ENCODE measurements around the gene OR7G2. TPM values are rescaled to one million over a fixed set of nuclear protein-coding genes. Genes with fewer than 3 reads are reported as not detected.
"Not testable (repeated sequence)": the region's sequence is repeated elsewhere in the genome, so short reads cannot be mapped to it uniquely, and the experiment has no call there.

Gene OR7G2
- total RNA-seq, 1 experiment from 2014 or later = not detected

DNA sequence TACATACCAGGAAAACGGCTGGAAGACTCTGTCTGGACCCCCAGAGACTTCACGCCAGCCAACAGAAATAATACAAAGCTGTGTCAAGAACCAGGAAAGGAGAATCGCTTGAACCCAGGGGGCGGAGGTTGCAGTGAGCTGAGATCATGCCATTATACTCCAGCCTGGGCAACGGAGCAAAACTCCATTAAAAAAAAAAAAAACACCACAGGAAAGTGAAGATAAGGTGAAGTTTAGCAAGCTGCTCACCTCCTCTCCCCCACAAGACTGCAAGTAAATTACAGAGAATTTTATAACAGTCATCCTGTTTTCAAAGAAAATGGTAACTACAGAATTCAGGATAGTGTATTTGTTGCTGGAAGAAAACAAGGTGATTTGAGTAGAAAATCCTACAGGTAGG lies 9.3 kb upstream of the OR7G2 start:
- Histone ChIP-seq H3K27me3 (no peaks in the 10 kb centered on the region), H3K4me1 (no peaks in the 10 kb centered on the region), H3K9me3 (replicated peaks) (no peaks in the 10 kb centered on the region), H3K36me3 (no peaks in the 10 kb centered on the region), H3K4me3 (no peak overlapping the region), H3K27ac (no peak overlapping the region)
- no peak for DNase-seq

DNA sequence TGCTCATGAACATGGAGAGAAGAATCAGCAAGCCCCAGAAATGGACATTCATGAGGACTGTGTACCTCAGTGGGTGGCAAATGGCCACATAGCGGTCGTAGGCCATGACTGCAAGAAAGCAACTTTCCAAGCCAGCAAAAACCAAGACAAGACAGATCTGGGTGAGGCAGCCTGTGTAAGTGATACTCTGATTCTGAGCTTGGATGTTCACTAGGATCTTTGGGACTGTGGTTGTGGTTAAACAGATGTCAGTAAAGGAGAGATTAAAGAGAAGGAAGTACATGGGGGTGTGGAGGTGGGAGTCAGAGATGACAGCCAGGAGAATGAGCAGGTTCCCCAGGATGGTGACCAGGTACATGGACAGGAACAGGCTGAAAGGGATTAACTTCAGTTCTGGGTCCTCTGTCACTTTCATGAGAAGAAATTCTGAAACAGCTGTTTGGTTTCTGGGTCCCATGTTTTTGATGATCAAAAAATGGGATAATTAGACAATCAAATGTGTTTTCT lies 8.1 kb upstream of the OR7G2 start, which contains the start of gene OR7G1:
Gene OR7G1 (minus strand): TSS at position 457 of the 507 bp plus-strand sequence. CDS start 0 bp downstream, at position 457.
- Histone ChIP-seq H3K4me1 (no peaks in the 10 kb centered on the region), H3K27me3 (no peaks in the 10 kb centered on the region), H3K36me3 (no peaks in the 10 kb centered on the region), H3K9me3 (replicated peaks) (no peaks in the 10 kb centered on the region), H3K27ac (no peak within 1 kb of the TSS), H3K4me3 (no peak within 1 kb of the TSS)
- no peak for DNase-seq

DNA sequence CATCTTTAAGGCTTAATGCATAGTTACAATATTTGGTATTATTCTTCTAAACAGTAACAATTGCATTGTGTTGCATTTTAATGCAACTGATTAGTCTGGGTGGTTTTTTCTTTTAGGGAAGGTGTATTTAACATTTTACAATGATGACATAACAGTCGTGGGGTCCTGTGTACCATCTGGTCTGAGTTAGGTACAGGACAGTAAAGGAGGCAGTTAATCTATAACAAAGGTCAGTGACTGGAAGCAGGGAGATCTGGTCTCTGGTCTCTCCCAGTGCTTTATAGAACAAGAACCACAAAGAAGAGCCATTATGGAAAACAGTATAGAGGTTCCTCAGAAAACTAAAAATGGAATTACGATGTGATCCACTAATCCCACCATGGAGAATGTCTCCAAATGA lies 2.7 kb upstream of the OR7G2 start:
- DNase-seq = no peak
- no peaks in the 10 kb centered on the region for H3K27me3 ChIP-seq
- H3K9me3 ChIP-seq (replicated peaks) = no peaks in the 10 kb centered on the region
- no peaks in the 10 kb centered on the region for H3K36me3 ChIP-seq
- H3K4me1 ChIP-seq = no peaks in the 10 kb centered on the region
- H3K27ac ChIP-seq = no peak overlapping the region
- no peak overlapping the region for H3K4me3 ChIP-seq

DNA sequence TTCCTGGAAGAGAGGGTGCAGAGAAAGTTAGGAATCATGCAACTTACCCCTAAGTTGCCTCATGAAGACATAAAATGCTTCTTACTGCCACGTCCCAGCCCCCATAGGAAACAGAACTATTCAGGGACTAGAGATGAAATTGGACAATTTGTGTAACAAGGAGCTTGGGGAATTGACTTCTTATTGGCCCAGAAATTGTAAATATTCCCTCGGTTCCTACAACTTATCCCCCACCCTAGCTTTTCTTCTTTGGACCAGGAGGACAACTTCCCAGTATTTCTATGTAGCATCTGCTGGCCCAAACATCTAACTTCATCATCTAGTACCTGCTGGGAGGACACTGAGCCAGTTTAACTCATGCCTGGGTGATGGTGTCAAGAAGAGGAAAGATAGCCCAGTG lies 20.5 kb downstream of the OR7G2 start, which contains the start of gene OR1M1:
Gene OR1M1 (plus strand): TSS at position 301 of the 400 bp plus-strand sequence. CDS start 6,184 bp downstream, outside the sequence.
- H3K27me3 ChIP-seq = no peaks in the 10 kb centered on the region
- no peak within 1 kb of the TSS for H3K4me3 ChIP-seq
- H3K4me1 ChIP-seq = no peaks in the 10 kb centered on the region
- no peaks in the 10 kb centered on the region for H3K36me3 ChIP-seq
- H3K27ac ChIP-seq = no peak within 1 kb of the TSS
- H3K9me3 ChIP-seq (replicated peaks) = no peaks in the 10 kb centered on the region
- no peak for DNase-seq

DNA sequence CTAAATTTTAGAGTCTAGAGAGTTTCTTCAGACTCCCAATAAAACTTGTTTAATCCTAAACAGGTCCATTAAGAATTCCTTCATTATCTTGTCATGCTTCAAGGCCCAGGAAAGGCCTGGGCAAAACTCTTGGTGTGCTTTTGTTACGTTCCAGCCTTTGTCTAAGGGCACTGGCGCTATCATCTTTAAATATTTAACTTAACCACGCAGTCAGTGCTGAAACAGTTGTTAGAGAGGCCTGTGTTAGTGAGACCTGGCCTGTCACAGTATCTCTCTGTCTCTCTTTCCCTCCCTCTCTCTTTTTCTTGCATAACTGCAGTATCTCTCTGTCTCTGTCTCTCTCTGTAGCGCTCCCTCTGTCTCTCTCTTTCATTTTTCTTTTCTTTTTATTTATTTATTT lies 28.6 kb downstream of the OR7G2 start:
- no peaks in the 10 kb centered on the region for H3K27me3 ChIP-seq
- no peaks in the 10 kb centered on the region for H3K36me3 ChIP-seq
- no peak for DNase-seq

DNA sequence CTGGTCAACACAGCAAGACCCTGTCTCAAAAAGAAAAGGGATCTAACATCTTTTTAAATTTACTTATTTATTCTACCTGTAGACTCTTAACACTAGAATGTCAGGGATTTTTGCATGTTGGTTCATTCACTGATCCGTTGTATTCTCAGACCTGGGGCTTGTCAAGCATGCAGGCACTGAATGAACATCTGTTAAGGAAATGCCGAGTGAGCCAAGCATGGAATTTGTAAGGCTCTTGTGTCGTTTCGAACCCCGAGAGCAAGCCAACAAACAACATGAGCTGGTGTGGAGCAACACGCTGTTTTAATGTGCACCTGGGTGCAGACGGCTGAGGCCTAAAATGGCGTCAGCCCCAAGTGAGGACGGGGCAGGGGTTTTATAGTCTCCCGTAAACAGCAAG lies 30.4 kb downstream of the OR7G2 start:
- Histone ChIP-seq H3K27me3 (no peaks in the 10 kb centered on the region), H3K4me1 (no peaks in the 10 kb centered on the region; the same call in 1 of the 2 replicates), H3K4me3 (no peak overlapping the region), H3K36me3 (no peaks in the 10 kb centered on the region), H3K9me3 (replicated peaks) (no peaks in the 10 kb centered on the region), H3K27ac (no peak overlapping the region)
- no peak for DNase-seq

More for the DNA sequence above, 28.6 kb downstream of the OR7G2 start:
- H3K4me1 ChIP-seq = no peaks in the 10 kb centered on the region; the same call in 1 of the 2 replicates
- no peak overlapping the region for H3K27ac ChIP-seq
- H3K4me3 ChIP-seq = no peak overlapping the region
- H3K9me3 ChIP-seq (replicated peaks) = no peaks in the 10 kb centered on the region

DNA sequence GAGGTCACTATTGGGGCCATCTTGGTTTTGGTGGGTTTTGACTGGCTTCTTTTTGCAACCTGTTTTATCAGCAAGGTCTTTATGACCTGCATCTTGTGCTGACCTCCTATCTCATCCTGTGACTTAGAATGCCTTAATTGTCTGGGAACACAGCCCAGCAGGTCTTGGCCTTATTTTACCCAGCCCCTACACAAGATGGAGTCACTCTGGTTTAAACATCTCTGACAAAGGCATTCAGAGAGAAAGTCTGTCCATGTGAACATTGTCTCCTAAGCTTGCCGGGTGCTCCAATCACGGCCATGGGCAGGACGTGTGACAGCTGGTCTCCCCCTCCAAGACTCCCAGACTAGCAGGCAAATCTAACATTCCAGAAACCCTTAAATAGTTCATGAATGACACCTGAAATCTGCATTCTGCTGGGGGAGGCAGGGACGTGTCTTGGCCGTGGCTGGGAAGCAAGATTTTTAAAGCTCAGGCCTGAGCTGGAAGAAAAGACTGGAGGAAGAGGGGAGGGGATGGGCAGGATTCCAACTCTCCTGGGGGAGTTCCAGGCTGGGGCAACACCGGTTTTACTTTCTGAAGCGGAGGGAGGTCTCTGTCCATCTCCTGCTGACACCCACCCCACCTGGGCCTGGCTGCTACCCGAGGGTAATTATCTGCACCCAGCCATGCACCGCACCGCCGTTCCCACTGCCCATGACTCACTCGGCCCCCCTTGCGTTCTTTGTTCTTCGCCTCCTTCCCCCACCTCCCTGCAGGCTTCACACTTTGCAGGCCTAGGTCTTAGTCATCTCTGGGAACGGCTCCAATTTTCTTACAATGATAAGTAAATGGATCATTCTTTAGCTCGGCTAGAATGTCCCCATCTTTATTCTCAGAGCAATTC lies 32.0 kb downstream of the OR7G2 start:
- DNase-seq = peak; percentile 69 to 75
- Histone ChIP-seq H3K4me3 (no peak overlapping the region), H3K4me1 (no peaks in the 10 kb centered on the region; the same call in 1 of the 2 replicates), H3K27ac (no peak overlapping the region), H3K27me3 (no peaks in the 10 kb centered on the region), H3K36me3 (no peaks in the 10 kb centered on the region), H3K9me3 (replicated peaks) (no peaks in the 10 kb centered on the region)

DNA sequence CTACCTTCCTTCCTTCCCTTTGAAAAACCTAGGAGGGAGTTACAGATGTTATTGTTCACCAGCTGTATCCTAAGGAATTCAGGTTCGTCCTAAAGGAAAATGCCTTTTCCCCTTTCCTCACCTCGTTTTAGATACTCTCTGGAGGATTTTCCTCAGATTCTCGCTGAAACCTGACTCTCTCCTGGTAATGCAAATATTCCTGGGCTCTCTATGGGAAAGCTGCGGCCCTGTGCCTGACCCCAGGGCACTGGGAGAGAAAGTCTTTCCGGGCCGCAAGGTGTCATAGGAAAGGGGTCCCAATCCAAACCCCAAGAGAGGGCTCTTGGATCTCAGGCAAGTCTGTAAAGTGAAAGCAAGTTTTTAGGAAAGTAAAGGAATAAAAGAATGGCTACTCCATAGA lies 33.5 kb downstream of the OR7G2 start:
- Histone ChIP-seq H3K4me3 (no peak overlapping the region), H3K27me3 (no peaks in the 10 kb centered on the region), H3K9me3 (replicated peaks) (no peaks in the 10 kb centered on the region), H3K4me1 (no peaks in the 10 kb centered on the region; the same call in 1 of the 2 replicates), H3K27ac (no peak overlapping the region), H3K36me3 (no peaks in the 10 kb centered on the region)
- no peak for DNase-seq

DNA sequence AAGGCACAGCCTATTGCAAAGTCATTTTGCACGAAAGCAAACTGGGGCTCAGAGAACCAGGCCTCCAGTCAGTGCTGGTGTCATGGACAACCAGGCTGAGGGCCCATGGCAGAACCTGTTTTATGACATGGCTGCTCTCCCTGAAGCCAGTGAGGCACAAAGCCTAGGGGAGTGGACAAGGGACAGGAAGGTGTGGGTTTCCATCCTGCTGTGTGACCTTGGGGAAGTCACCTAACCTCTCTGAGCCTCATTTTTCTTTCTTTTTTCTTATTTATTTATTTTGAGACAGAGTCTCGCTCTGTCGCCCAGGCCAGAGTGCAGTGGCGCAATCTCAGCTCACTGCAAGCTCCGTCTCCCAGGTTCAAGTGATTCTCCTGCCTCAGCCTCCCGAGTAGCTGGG lies 35.6 kb downstream of the OR7G2 start:
- not testable (repeated sequence) for H3K27ac ChIP-seq; DNase-seq; H3K27me3 ChIP-seq; H3K4me1 ChIP-seq; H3K4me3 ChIP-seq; H3K9me3 ChIP-seq (replicated peaks); H3K36me3 ChIP-seq

DNA sequence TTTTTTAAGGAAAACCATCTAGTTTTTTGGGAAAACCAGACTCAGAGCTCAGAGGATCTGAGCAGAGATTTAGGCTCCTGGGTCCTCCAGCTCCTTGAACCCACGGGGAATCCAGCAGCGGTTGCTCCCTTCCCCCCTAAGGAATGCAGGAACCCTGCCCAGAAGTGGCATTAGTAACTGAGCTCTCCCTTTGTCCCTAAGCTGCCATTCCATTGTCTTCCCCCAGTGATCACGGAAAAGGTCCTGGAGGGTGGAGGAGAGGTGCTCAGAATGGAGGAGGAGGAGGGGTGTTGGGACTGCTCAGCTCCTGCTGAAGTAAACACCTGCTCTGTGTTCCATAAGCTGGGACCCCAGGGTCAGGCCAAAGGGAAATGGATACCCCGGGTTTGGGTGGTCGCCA lies 37.2 kb downstream of the OR7G2 start:
- H3K4me3 ChIP-seq = no peak overlapping the region
- no peak for DNase-seq
- no peaks in the 10 kb centered on the region for H3K9me3 ChIP-seq (replicated peaks)
- H3K27me3 ChIP-seq = no peaks in the 10 kb centered on the region
- H3K27ac ChIP-seq = no peak overlapping the region
- H3K36me3 ChIP-seq = no peaks in the 10 kb centered on the region
- no peaks in the 10 kb centered on the region; the same call in 1 of the 2 replicates for H3K4me1 ChIP-seq

DNA sequence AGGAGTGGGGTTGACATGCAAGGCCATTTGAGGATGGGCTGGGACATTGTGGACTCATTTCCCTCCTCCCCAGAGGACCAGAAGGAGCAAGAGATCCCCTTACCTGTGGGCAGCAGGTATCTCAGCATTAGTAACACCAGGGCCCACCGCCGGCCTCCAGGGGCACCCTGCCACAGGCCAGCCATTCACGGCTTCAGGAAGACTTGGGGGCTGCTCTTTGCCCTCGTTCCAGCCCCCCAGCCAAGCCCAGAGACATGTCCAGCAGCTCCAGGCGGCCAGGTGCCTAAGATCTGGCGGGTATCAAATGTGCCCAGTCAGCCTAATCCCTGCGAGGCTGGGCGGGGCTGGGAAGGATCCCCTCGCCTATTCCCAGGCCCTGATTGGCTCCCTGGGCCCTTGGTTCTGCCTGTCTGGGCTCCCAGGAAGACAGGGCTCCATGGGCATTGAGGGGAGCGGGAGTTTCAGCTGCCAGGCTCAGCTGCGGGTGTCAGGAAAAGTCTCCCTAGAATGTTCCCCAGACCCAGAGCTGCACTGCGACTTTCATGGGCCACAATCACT lies 41.7 kb downstream of the OR7G2 start:
- no peaks in the 10 kb centered on the region for H3K9me3 ChIP-seq (replicated peaks)
- no peaks in the 10 kb centered on the region for H3K4me1 ChIP-seq
- no peaks in the 10 kb centered on the region for H3K27me3 ChIP-seq
- H3K4me3 ChIP-seq = no peak overlapping the region
- H3K27ac ChIP-seq = no peak overlapping the region
- no peaks in the 10 kb centered on the region for H3K36me3 ChIP-seq
- no peak for DNase-seq

DNA sequence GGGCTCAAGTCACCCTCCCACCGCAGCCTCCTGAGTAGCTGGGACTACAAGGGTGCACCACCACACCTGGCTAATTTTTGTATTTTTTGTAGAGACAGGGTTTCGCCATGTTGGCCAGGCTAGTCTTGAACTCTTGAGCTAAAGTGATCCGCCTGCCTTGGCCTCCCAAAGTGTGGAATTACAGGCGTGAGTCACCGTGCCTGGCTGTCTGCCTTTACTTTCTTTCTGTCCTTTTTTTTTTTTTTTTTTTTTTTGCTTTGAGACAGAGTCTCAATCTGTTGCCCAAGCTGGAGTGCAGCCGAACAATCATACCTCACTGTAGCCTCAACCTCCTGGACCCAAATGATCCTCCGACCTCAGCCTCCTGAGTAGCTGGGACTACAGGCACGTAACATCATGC lies 45.4 kb downstream of the OR7G2 start:
- no peak overlapping the region for H3K4me3 ChIP-seq
- no peaks in the 10 kb centered on the region for H3K27me3 ChIP-seq
- H3K27ac ChIP-seq = no peak overlapping the region
- H3K4me1 ChIP-seq = no peaks in the 10 kb centered on the region
- DNase-seq = no peak
- no peaks in the 10 kb centered on the region for H3K9me3 ChIP-seq (replicated peaks)
- no peaks in the 10 kb centered on the region for H3K36me3 ChIP-seq

DNA sequence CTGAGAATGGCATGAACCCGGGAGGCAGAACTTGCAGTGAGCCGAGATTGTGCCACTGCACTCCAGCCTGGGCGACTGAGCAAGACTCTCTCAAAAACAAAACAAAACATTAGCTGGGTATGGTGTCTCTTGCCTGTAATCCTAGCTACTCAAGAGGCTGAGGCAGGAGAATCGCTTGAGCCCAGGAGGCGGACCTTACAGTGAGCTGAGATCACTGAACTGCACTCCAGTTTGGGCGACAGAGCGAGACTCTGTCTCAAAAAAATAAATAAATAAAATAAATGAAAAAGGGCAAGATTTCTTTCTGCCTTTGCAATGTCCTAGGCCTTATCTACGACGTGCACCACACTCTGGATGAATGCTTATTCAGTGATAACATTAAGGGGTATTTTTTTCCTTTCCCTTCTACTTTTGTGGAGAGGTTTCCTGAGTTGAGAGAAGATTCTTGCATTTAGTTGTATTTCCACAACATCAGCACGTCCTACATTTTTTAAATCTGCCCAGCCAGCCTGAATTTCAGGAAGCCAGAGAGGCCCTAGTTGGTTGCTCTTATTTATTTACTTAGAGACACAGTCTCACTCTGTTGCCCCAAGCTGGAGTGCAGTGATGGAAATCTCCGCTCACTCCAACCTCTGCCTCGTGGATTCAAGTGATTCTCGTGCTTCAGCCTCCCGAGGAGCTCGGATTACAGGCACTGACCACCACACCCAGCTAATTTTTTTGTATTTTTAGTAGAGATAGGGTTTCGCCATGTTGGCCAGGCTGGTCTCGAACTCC lies 46.5 kb downstream of the OR7G2 start:
- Histone ChIP-seq H3K4me1 (no peaks in the 10 kb centered on the region), H3K27me3 (no peaks in the 10 kb centered on the region), H3K27ac (no peak overlapping the region), H3K9me3 (replicated peaks) (no peaks in the 10 kb centered on the region), H3K36me3 (no peaks in the 10 kb centered on the region), H3K4me3 (no peak overlapping the region)
- DNase-seq = no peak

DNA sequence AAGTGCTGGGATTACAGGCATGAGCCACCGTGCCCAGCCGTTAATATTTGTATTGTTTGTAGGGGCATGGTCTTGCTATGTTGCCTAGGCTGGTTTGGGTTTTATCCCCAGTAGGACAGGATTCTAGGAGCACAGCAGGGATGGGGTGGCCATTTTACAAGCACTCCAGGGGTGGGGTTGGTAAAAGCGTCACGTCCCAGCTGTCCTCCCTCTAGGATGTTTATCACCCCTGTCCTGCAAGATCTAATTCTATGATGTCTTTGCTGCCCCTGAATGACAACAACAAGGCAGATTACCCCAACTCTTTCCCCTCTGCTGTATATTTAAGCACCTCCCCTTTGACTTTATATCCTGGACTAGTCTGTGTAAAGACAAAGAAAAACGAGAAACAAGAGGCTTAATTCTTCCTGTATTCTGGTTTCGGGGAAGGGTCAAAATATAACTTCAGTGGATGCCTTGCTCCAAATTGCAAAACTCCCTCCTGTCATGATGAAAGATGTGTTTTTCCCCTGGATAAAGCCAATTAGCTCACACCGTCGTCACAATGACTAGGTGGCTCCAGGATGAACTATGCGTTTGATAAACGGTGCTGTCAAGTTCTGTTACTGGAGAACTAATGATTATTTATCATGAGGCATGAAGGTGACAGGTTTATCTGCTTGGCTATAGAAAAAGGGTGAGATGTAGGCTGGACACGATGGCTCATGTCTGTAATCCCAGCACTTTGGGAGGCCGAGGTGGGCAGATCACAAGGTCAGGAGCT lies 48.2 kb downstream of the OR7G2 start:
- H3K9me3 ChIP-seq (replicated peaks) = no peaks in the 10 kb centered on the region
- no peak overlapping the region for H3K4me3 ChIP-seq
- H3K36me3 ChIP-seq = no peaks in the 10 kb centered on the region
- H3K27ac ChIP-seq = no peak overlapping the region
- H3K4me1 ChIP-seq = no peaks in the 10 kb centered on the region
- DNase-seq = no peak
- H3K27me3 ChIP-seq = no peaks in the 10 kb centered on the region
